NCI-H774 (cell line): Measurements from ENCODE around the gene MMD2.
"Not testable (repeated sequence)": the region's sequence is repeated elsewhere in the genome, so short reads cannot be mapped to it uniquely, and the experiment has no call there.

Experiments
- DNase-seq: peaks from one replicate; lab custom pipeline; 2025; lab: John Stamatoyannopoulos, UW

MMD2 gene

DNA sequence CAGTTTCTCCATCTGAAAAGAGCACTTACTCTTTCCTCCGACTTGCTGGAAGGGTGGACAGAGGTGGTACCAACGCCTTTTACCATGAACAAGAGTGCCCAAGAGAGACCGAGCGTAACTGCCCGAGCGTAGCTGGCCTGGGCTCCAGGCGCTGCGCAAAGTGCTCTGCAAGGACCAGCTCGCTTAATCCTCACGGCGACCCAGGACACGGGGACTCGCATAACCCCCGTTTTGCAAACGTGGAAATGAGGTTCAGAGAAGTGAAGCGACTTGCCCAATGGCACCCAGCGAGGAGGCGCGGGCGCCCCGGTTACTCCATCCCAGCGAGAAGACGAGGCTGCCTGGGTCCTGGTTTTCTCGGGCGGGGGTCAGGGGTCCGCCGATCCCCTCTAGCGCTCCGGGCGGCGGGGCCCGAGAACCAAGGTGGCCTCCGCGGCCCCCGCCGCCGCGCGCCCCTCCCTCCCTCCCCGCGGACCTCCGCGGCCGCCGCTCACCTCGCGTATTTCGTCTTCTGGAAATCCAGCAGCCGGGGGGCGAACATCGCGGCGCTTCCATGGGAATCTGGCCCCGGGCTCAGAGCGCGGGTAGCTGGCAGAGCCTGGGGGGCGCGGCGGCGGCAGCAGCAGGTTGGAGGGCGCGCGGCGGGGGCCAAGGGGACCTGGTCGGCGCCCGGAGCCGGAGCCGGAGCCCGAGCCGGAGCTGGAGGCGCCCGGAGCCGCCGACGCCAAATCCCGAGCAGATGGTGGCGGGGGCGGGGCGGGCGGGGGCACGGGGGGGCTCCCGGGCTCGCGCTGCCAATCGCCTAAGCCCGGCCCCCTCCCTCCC lies at the start of gene MMD2:
MMD2 (minus strand) TSS at position 711 of the 825 bp plus-strand sequence; CDS start at position 541, 170 bp downstream.
- no peak for DNase-seq

DNA sequence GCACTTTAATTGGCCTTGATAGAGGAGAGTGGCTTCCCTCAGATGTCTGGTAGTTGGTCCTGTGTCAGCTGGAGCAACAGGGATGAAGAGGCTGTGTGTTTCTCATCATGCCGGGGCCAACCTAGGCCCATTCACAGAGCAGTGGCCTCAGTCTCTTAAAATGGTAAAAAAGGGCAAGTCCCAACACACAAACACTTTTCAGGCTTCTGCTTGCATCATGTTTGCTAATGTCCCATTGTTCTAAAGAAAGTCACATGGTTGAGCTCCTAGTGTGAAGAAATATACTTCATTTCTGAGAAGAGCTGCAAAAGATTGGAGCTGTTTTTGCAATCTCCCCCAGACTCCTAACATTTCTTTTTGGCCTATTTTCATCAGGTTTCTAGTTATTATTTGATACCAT lies 46.1 kb upstream of the MMD2 start:
- no peak for DNase-seq

DNA sequence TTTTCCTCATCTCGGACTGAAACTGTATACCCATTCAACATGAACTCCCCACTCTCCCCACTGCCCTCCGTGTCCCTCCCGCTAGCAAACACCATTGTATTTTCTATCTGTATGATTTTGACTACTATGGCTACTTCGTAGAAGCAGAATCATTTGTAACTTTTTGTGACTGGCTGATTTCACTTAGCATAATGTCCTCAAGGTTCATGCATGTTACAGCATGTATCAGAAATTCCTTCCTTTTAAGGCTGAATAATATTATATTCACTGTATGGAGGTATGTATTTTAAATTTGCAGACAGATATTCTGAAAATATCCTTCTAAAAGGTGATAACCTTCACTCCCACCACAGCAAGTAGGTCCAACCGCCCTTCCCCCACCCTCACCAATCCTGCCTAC lies 42.9 kb upstream of the MMD2 start:
- no peak for DNase-seq

DNA sequence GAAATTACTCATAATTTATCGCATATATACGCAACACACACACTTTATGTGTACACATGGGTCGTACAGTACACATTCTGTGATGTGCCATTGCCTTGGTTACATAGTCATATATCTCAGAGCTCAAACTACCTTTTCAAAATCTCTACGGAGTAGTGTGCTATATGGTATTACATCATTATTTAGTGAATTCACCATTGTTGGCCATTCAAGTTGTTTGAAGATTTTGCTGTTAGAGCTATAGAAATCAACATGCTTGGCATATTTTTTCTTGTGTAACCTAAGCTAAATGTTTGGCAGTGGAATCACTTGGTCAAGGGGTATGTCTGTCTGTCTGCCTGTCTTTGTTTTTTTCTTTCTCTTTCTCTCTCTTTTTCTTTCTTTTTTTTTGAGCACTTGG lies 42.0 kb upstream of the MMD2 start:
- no peak for DNase-seq

GRCh38 chr7:4999369-4999950 lies 40.5 kb upstream of the MMD2 start:
- no peak for DNase-seq

- DNase-seq = no peak
These were observed 39.9 kb upstream of the MMD2 start for GRCh38 chr7:4998910-4999309.

GRCh38 chr7:4998244-4998643 lies 39.3 kb upstream of the MMD2 start:
- DNase-seq = no peak

GRCh38 chr7:4996696-4997222 lies 37.8 kb upstream of the MMD2 start:
- no peak for DNase-seq

GRCh38 chr7:4995429-4995969 lies 36.5 kb upstream of the MMD2 start:
- no peak for DNase-seq

DNA sequence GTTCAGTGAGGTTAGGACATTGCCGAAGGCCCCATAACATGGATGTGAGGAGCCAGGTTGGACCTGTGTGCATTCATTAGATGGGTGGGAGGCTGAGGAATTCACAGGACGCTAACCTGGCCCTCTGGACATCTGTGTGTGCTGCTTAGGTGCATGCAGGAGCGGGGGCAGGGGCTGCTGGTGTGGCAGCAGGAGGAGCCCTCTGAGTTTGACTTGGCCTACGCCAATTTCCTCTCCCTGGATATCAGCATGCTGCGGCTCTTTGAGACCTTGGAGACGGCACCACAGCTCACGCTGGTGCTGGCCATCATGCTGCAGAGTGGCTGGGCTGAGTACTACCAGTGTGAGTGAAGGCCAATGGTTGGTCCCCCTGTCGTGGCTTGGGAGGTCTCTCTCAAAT lies 34.5 kb upstream of the MMD2 start:
- no peak for DNase-seq

DNA sequence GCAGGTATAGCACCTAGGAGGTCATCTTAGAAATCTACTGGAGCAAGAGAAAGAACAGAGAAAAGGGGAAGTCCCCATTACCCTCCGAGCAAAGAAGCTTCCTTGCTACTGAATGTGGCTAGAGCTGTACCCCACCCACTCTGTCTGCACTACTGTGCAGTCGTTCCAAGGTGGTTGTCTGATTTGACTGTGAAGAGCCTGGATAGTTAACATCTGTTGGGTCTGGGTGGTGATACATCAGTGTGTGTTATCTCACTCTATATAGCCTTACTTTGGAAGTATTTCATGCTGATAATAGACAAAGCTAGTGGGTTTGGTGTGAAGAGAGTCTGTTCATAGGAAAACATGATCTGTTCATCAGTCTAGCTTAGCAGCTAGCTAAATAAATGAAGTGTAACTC lies 23.8 kb upstream of the MMD2 start:
- DNase-seq = not testable (repeated sequence)

- DNase-seq = not testable (repeated sequence)
These were observed 22.4 kb upstream of the MMD2 start for GRCh38 chr7:4981295-4981890.

- not testable (repeated sequence) for DNase-seq
These were observed 16.6 kb upstream of the MMD2 start for GRCh38 chr7:4975626-4976025.

DNA sequence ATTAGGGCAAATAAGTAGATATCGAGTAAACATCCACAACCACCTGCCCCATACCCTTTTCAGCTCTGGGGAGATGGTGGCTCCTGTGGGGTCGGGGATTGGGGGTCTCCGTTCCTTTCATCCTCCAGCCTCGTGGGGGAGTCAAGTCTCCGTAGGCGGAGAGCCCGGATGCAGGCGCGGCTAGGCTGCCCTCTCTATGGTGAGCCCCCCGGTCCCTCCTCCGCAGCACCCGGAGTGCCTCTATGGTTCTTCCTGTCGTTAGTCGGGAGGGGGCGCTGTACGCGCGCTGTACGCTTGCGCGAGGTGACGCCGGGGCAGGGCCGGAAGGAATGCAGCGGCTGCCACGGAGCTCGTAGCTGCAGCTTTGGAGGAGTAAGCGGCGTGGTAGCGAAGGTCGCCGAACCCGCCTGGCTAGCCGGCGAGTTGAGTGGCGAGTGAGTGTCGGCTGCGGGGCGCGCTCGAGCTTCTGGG lies 14.8 kb upstream of the MMD2 start:
- DNase-seq = peak; percentile 83

GRCh38 chr7:4972446-4972845 lies 13.5 kb upstream of the MMD2 start:
- not testable (repeated sequence) for DNase-seq

- no peak for DNase-seq
These were observed 6.5 kb upstream of the MMD2 start for GRCh38 chr7:4965295-4966022.

DNA sequence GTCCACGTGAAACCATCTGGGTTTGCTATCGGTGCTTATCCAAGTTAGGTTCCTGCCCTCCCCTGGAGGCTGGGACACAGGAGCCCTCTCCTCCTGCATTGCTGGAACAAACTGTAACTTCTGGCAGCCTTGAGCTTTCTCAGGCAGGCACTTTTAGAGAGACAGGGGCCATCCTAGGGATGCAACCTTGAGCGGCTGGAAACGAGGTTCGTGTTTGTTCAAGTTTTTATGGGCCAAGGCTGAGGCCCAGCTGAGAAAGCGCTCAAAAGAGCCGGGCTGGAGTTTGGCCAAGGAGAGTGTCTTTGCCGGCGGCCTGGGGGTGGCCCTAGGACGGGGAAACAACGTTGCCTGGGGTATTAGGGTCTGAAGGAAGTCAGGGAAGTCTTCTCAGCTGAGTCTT lies 5.5 kb upstream of the MMD2 start:
- DNase-seq = no peak

- no peak for DNase-seq
These were observed 4.1 kb upstream of the MMD2 start for GRCh38 chr7:4962872-4963775.

GRCh38 chr7:4960363-4960762 lies 1.4 kb upstream of the MMD2 start:
- no peak for DNase-seq

- no peak for DNase-seq
These were observed 906 bp upstream of the MMD2 start for GRCh38 chr7:4959893-4960292.

DNA sequence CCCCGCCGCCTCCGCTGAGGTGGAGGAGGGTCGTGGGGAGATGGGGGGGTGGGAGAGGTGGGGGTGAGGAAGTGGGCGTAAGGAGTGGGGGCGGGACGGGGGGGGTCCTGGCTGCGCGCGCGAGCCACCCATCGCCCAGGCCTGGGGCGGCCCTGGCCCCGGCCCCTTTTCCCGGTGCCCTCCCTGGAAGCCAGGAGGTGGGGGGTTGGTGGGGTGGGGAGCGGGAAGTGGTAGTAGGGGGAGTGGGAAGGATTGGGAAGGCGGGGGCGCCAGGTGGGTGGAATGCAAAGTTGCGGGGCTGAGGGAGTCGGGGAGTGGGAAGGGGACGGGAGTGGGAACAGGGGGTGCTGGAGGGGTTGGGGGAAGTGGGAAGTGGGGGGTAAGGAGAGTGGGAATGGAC lies 319 bp upstream of the MMD2 start:
- DNase-seq = no peak
